WTC11 (cell line): ENCODE data around the gene HBQ1. TPM values are rescaled to one million over a fixed set of nuclear protein-coding genes. Genes with fewer than 3 reads are reported as not detected.

Experiments used
- ATAC-seq: fragments of 200-7000 bp; cut with Tn5 transposase; 2 replicates; pipeline ENCODE4 v1.10.0; 2021; ENCODE audit warnings: mild to moderate bottlenecking, moderate library complexity
- Bru-seq: library from RNA; stranded (reverse); fragments of 400-500 nt; gene quantifications from one replicate; lab custom pipeline; 2021; lab: Mats Ljungman, UMichigan
- CTCF ChIA-PET: fragments of 300-600 bp; sonication (Branson Sonifier 250); formaldehyde crosslinking; loops from one replicate; lab custom pipeline; 2021; ENCODE audit warnings: antibody characterized with exemption; lab: Charles Lee
- POLR2A ChIA-PET: fragments of 350-600 bp; sonication (Branson Sonifier 250); formaldehyde crosslinking; loops from one replicate; lab custom pipeline; 2021; ENCODE audit warnings: antibody characterized with exemption; lab: Charles Lee
- DNase-seq: peaks from one replicate; pipeline ENCODE4 v3.0.0; 2021; ENCODE audit warnings: low spot score
- H3K27ac Mint-ChIP-seq: 2 replicates; pipeline ENCODE4 v1.8.0; 2021; ENCODE audit warnings: mixed read lengths
- H3K27me3 Mint-ChIP-seq: 2 replicates; pipeline ENCODE4 v1.8.0; 2021; ENCODE audit warnings: low read depth, mild to moderate bottlenecking, moderate library complexity, mixed read lengths
- H3K36me3 Mint-ChIP-seq: 2 replicates; pipeline ENCODE4 v1.8.0; 2021; ENCODE audit warnings: mixed read lengths
- H3K4me1 Mint-ChIP-seq: 2 replicates; pipeline ENCODE4 v1.8.0; 2022; ENCODE audit warnings: mixed read lengths
- H3K4me3 Mint-ChIP-seq: 2 replicates; pipeline ENCODE4 v1.8.0; 2021; ENCODE audit warnings: mild to moderate bottlenecking, moderate library complexity, mixed read lengths
- H3K9me3 Mint-ChIP-seq: 2 replicates; pipeline ENCODE4 v1.8.0; 2021; ENCODE audit warnings: mixed read lengths
- ARID4B ChIP-seq: sonication (generic); formaldehyde crosslinking; IDR thresholded peaks from 2 replicates; pipeline ENCODE4 v1.8.0; 2023; ENCODE audit warnings: missing genetic modification reagents, mild to moderate bottlenecking, borderline replicate concordance
- ATF2 ChIP-seq: sonication (generic); formaldehyde crosslinking; IDR thresholded peaks from 2 replicates; pipeline ENCODE4 v1.8.1; 2022; ENCODE audit warnings: low read depth, missing genetic modification reagents, borderline replicate concordance
- CREM ChIP-seq: sonication (generic); formaldehyde crosslinking; IDR thresholded peaks from 2 replicates; pipeline ENCODE4 v1.8.1; 2022; ENCODE audit warnings: mild to moderate bottlenecking, missing genetic modification reagents, moderate library complexity
- CTCF ChIP-seq: fragments of 200-600 bp; IDR thresholded peaks from 2 replicates; pipeline ENCODE4 v1.8.0; 2022; ENCODE audit warnings: antibody characterized with exemption
- HMGA2 ChIP-seq: fragments of 250-450 bp; sonication (Bioruptor Pico); IDR thresholded peaks from 2 replicates; pipeline ENCODE4 v1.4.0; 2021; ENCODE audit warnings: mild to moderate bottlenecking, moderate library complexity
- JUN ChIP-seq: sonication (generic); formaldehyde crosslinking; IDR thresholded peaks from 2 replicates; pipeline ENCODE4 v1.8.0; 2023; ENCODE audit warnings: mild to moderate bottlenecking, missing genetic modification reagents
- MLX ChIP-seq: sonication (generic); formaldehyde crosslinking; IDR thresholded peaks from 2 replicates; pipeline ENCODE4 v1.8.1; 2023; ENCODE audit warnings: mild to moderate bottlenecking, missing genetic modification reagents, moderate library complexity
- MYBL2 ChIP-seq: sonication (generic); formaldehyde crosslinking; IDR thresholded peaks from 2 replicates; pipeline ENCODE4 v1.8.1; 2023; ENCODE audit warnings: mild to moderate bottlenecking, moderate library complexity, missing genetic modification reagents
- NFATC4 ChIP-seq: fragments of 250-450 bp; sonication (Bioruptor Pico); IDR thresholded peaks from 2 replicates; pipeline ENCODE4 v1.9.0; 2021; ENCODE audit warnings: mild to moderate bottlenecking
- NFE2L1 ChIP-seq: sonication (generic); formaldehyde crosslinking; IDR thresholded peaks from 2 replicates; pipeline ENCODE4 v1.8.1; 2023; ENCODE audit warnings: missing genetic modification reagents
- NR1H2 ChIP-seq: sonication (generic); formaldehyde crosslinking; IDR thresholded peaks from 2 replicates; pipeline ENCODE4 v1.9.0; 2021; ENCODE audit warnings: mild to moderate bottlenecking, moderate library complexity, missing genetic modification reagents
- NR3C1 ChIP-seq: sonication (generic); formaldehyde crosslinking; conservative IDR thresholded peaks from 2 replicates; pipeline ENCODE4 v1.8.1; 2023; ENCODE audit warnings: low read depth, mild to moderate bottlenecking, missing genetic modification reagents
- PREB ChIP-seq: sonication (generic); formaldehyde crosslinking; IDR thresholded peaks from 2 replicates; pipeline ENCODE4 v1.8.1; 2022; ENCODE audit warnings: mild to moderate bottlenecking, missing genetic modification reagents, moderate library complexity, borderline replicate concordance
- RORB ChIP-seq: fragments of 250-450 bp; sonication (Bioruptor Pico); IDR thresholded peaks from 2 replicates; pipeline ENCODE4 v1.9.0; 2021; ENCODE audit warnings: mild to moderate bottlenecking
- SMAD3 ChIP-seq: sonication (generic); formaldehyde crosslinking; IDR thresholded peaks from 2 replicates; pipeline ENCODE4 v1.8.0; 2022; ENCODE audit warnings: missing genetic modification reagents, mild to moderate bottlenecking, borderline replicate concordance
- SMAD4 ChIP-seq: sonication (generic); formaldehyde crosslinking; IDR thresholded peaks from 2 replicates; pipeline ENCODE4 v1.8.0; 2022; ENCODE audit warnings: mild to moderate bottlenecking, missing genetic modification reagents
- SOX15 ChIP-seq: fragments of 250-450 bp; sonication (Bioruptor Pico); IDR thresholded peaks from 2 replicates; pipeline ENCODE4 v1.9.0; 2021; ENCODE audit warnings: mild to moderate bottlenecking
- SP1 ChIP-seq: sonication (generic); formaldehyde crosslinking; conservative IDR thresholded peaks from 2 replicates; pipeline ENCODE4 v1.8.1; 2022; ENCODE audit warnings: missing genetic modification reagents
- TEAD1 ChIP-seq: sonication (generic); formaldehyde crosslinking; IDR thresholded peaks from 2 replicates; pipeline ENCODE4 v1.8.0; 2022; ENCODE audit warnings: mild to moderate bottlenecking, missing genetic modification reagents
- ZBTB21 ChIP-seq: sonication (generic); formaldehyde crosslinking; IDR thresholded peaks from 2 replicates; pipeline ENCODE4 v1.8.1; 2023; ENCODE audit warnings: mild to moderate bottlenecking, missing genetic modification reagents, borderline replicate concordance
- ZNF138 ChIP-seq: sonication (generic); formaldehyde crosslinking; conservative IDR thresholded peaks from 2 replicates; pipeline ENCODE4 v1.8.1; 2022; ENCODE audit warnings: mild to moderate bottlenecking, moderate library complexity, missing genetic modification reagents
- ZNF263 ChIP-seq: sonication (generic); formaldehyde crosslinking; IDR thresholded peaks from 2 replicates; pipeline ENCODE4 v1.8.1; 2022; ENCODE audit warnings: low read depth, mild to moderate bottlenecking, moderate library complexity, missing genetic modification reagents
- ZNF423 ChIP-seq: fragments of 250-450 bp; sonication (Bioruptor Pico); IDR thresholded peaks from 2 replicates; pipeline ENCODE4 v2.1.2; 2022; ENCODE audit warnings: mild to moderate bottlenecking, moderate library complexity
- ZNF671 ChIP-seq: fragments of 250-450 bp; sonication (Bioruptor Pico); IDR thresholded peaks from 2 replicates; pipeline ENCODE4 v1.8.0; 2021; ENCODE audit warnings: mild to moderate bottlenecking
- long read RNA-seq, 3 experiments: library from RNA in 1 of 3; library from capped mRNA in 1 of 3; library from polyadenylated mRNA in 1 of 3; unstranded in 2 of 3; stranded (forward) in 1 of 3; transcript quantifications; one replicate each; pipeline ENCODE4 v2.0.0, GENCODE V29; 2021
- total RNA-seq: library from RNA; stranded (reverse); gene quantifications from 3 replicates; pipeline ENCODE4 v1.2.3, GENCODE V29; 2021
- TF ChIP-seq, protein P1 (sequence below): sonication (generic); formaldehyde crosslinking; conservative IDR thresholded peaks from 2 replicates; pipeline ENCODE4 v1.8.1; 2022; ENCODE audit warnings: mild to moderate bottlenecking, missing genetic modification reagents
- TF ChIP-seq, protein P2 (sequence below): sonication (generic); formaldehyde crosslinking; IDR thresholded peaks from 2 replicates; pipeline ENCODE4 v1.8.1; 2023; ENCODE audit warnings: mild to moderate bottlenecking, moderate library complexity, missing genetic modification reagents

HBQ1 gene
- total RNA-seq (3.0 to 7.8 TPM (median 5.2 TPM) in 3 replicates), Bru-seq, nascent RNA (percentile 22 among the genes with signal in this experiment)
- long read RNA-seq, experiment 1, transcript HBQ1-201 (3 exons, 536 nt), result major isoform, 6 of 6 reads
- long read RNA-seq, experiment 1, partial matches to known transcripts, result 0 of 6 reads
- long read RNA-seq, experiment 1, other reads (novel, unspliced or antisense), result 0 of 6 reads
- long read RNA-seq, experiment 2, transcript HBQ1-201 (3 exons, 536 nt), result major isoform, 5 of 5 reads
- long read RNA-seq, experiment 2, partial matches to known transcripts, result 0 of 5 reads
- long read RNA-seq, experiment 2, other reads (novel, unspliced or antisense), result 0 of 5 reads
- long read RNA-seq, experiment 3, result 0 reads

GRCh38 chr16:180101-180675, at the start of gene HBQ1:
TSS of gene HBQ1 (plus strand) at chr16:180459. CDS start at chr16:180487, 28 bp downstream.
- ATAC-seq, result peak; percentile 7
- ChIA-PET POLR2A (no interaction called here), CTCF (interaction anchor here (0.6 to 4.8 kb wide), 17 partner anchors 9 to 122 kb away, joined by 3 to 50 read pairs (median 5); partner anchors contain the start of genes HBM, NPRL3 and RHBDF1)
- Mint-ChIP-seq H3K9me3 (no peaks in the 10 kb centered on the region), H3K4me1 (0 out of 2 replicates have a peak, but pooled peaks cover 3% of the 10 kb centered on the region), H3K27ac (no peak within 1 kb of the TSS), H3K36me3 (0 out of 2 replicates have a peak, but pooled peaks cover 2% of the 10 kb centered on the region), H3K4me3 (peak within 1 kb of the TSS; percentile 56), H3K27me3 (peaks cover 50% of the 10 kb centered on the region)
- peak; percentile 60 for DNase-seq
- TF ChIP-seq RORB (no peak), NR3C1 (CRISPR knock-in tag) (no peak), CTCF (peak; percentile 59), SMAD3 (CRISPR knock-in tag) (no peak), PREB (no peak), ZNF263 (CRISPR knock-in tag) (no peak), ZNF671 (CRISPR knock-in tag) (no peak), TEAD1 (CRISPR knock-in tag) (no peak), NFATC4 (CRISPR knock-in tag) (no peak), ZNF423 (CRISPR knock-in tag) (peak; percentile 78), SOX15 (no peak), JUN (CRISPR knock-in tag) (no peak), ZNF138 (CRISPR knock-in tag) (no peak), SP1 (peak; percentile 35; the same call in 1 of the 2 replicates), ARID4B (CRISPR knock-in tag) (no peak), SMAD4 (no peak), MYBL2 (no peak), ATF2 (CRISPR knock-in tag) (no peak), NFE2L1 (CRISPR knock-in tag) (no peak), CREM (CRISPR knock-in tag) (0 out of 2 replicates have a peak, but pooled peaks have one; percentile 38), ZBTB21 (CRISPR knock-in tag) (no peak), NR1H2 (CRISPR knock-in tag) (no peak), HMGA2 (CRISPR knock-in tag) (no peak), MLX (CRISPR knock-in tag) (no peak)
- TF ChIP-seq, protein P1, sequence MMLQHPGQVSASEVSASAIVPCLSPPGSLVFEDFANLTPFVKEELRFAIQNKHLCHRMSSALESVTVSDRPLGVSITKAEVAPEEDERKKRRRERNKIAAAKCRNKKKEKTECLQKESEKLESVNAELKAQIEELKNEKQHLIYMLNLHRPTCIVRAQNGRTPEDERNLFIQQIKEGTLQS (CRISPR knock-in tag), result no peak
- TF ChIP-seq, protein P2, sequence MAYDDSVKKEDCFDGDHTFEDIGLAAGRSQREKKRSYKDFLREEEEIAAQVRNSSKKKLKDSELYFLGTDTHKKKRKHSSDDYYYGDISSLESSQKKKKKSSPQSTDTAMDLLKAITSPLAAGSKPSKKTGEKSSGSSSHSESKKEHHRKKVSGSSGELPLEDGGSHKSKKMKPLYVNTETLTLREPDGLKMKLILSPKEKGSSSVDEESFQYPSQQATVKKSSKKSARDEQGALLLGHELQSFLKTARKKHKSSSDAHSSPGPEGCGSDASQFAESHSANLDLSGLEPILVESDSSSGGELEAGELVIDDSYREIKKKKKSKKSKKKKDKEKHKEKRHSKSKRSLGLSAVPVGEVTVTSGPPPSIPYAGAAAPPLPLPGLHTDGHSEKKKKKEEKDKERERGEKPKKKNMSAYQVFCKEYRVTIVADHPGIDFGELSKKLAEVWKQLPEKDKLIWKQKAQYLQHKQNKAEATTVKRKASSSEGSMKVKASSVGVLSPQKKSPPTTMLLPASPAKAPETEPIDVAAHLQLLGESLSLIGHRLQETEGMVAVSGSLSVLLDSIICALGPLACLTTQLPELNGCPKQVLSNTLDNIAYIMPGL, result 0 out of 2 replicates have a peak, but pooled peaks have one; percentile 26
